GM18868 (cell line): ENCODE measurements around the gene HSF2BP.
"Not testable (repeated sequence)": the region's sequence is repeated elsewhere in the genome, so short reads cannot be mapped to it uniquely, and the experiment has no call there.

Source experiments
- ATAC-seq: cut with Tn5 transposase; IDR thresholded peaks from one replicate; pipeline ENCODE4 v1.9.1; 2021; ENCODE audit warnings: mild to moderate bottlenecking, moderate library complexity; ENCODE audit not compliant: unreplicated experiment

HSF2BP gene

DNA sequence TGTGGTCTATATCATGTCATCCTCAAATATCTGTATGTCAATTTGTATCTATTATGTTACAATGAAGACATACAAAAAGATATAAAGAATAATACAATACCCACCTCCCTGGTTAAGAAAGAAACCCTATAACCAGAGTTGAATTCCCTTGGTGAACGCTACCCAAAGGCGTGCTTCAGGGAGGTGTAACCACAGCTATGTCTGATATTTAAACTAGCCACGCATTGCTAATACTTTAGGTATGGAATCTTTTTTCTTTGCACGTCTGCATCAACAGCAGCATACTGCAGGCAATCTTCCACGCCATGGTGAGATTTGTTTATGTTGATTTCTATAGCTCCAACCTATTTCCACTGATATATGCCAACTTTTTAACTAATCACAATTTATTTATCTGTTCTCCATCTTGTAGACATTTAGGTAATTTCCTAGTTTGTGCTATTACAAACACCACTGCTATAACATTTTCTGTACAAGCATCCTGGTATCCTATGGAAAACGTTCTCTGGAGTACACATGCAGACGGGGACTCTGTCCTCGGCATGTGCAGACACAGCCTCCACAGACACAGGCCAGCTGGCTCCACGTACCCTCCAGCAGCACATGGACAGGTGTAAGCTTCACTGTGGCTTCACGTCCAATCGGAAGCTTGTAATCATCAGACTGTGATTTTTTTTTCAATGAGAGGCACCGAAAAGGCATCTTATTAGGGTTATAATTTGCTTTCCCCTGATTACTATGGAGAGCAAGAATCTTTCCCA lies 58.5 kb downstream of the HSF2BP start:
- ATAC-seq = no peak

- ATAC-seq = no peak
Measured at GRCh38 chr21:43599728-43600127, 59.6 kb downstream of the HSF2BP start.

DNA sequence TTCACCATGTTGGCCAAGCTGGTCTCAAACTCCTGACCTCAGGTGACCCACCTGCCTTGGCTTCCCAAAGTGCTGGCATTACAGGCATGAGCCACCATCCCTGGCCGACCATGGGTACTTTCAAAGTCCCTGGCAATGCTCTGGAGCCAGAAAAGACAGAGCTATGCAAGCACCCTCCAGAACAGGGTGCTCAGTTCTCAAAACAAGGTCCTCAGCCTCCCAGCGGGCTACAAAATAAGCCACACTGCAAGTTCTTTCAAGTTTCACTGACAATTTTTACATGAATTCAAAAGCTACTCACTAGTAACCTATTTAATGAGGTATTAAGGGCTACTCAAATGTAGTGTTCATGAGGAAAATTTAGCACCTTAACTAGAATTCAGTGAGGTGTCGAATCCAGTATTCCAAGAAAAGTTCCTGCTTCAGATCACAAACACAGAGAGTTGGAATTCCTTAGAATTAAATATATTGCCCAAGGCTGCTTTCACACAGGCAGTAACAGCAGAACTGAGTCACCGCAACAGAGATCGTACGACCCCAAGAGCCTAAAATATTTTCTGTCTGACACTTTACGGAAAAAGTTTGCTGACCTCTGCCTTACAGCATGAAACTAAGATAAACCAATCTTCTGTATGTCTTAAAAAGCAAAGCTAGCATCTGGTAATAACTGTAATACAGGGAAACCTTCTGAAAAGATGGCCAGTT lies 60.7 kb downstream of the HSF2BP start:
- ATAC-seq = no peak

DNA sequence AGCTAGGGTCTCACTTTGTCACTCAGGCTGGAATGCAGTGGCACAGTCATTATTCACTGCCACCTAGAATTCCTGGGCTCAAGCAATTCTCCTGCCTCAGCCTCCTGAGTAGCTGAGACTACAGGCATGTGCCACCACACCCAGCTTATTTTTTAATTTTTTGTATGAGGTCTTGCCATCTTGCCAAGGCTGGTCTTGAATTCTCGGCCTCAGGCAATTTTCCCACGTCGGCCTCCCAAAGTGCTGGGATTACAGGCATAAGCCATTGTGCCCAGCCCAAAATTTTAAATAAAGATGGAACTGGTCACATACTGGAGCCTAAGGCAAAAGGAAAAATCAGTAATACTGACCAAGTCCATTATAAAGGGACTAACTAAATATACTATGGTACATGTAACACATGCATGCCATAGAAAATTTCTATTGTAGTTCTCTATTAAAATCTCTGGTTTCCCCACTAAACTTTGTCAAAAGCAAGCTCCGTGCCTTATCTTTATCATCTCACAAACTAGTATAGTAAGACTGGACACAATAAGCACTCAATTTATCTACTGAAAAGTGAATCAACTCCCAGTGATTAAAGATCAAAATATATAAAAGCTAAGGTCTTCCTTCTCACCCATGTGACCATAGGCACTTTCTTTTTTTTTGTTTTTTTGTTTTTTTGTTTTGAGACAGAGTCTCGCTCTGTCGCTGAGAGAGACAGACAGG lies 61.6 kb downstream of the HSF2BP start:
- no peak for ATAC-seq

DNA sequence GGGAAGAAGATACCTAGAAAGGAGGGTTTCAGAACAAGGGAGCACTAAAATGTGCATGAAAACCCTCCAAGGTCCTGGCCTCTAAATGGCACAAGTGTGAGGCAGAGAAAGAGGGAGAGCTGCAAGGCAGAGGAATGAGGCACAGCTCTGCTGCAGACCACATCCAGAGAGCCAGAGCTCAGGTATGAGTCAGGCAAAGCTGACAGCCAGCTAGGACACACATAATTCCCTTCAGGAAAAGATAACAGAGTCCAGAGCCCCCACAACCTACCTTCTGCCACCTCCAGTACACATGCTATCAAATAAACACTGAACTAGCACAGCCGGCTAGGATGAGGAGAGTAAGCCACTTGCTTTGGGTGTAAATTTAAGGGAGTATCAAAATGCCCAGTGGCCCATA lies 62.2 kb downstream of the HSF2BP start:
- ATAC-seq = no peak

- ATAC-seq = no peak
Measured at GRCh38 chr21:43596616-43597015, 62.7 kb downstream of the HSF2BP start.

- not testable (repeated sequence) for ATAC-seq
Measured at GRCh38 chr21:43595769-43596168, 63.5 kb downstream of the HSF2BP start.

GRCh38 chr21:43593078-43593477 lies 66.2 kb downstream of the HSF2BP start:
- no peak for ATAC-seq

- ATAC-seq = no peak
Measured at GRCh38 chr21:43591571-43591970, 67.7 kb downstream of the HSF2BP start.

- ATAC-seq = no peak
Measured at GRCh38 chr21:43590194-43590593, 69.1 kb downstream of the HSF2BP start.

DNA sequence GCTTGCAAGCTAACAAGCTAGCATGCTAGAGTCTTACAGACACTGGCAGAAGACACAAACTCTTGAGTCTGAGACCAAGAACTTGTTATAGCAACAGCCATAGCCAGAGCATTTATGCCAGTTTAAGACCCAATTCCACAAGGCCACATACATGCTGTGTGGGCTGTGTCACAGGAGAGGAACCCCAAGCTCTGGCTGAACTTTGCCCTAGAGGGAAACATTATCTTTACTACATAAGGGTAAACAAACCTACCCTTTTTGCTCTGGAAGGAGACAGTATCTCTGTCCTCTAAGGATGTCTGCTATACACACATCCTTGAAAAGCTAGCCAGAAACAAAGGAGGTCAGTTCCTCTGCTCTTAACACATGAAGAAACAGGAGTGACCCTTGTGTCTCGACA lies 70.3 kb downstream of the HSF2BP start:
- no peak for ATAC-seq

- ATAC-seq = no peak
Measured at GRCh38 chr21:43585924-43586413, 73.3 kb downstream of the HSF2BP start.

DNA sequence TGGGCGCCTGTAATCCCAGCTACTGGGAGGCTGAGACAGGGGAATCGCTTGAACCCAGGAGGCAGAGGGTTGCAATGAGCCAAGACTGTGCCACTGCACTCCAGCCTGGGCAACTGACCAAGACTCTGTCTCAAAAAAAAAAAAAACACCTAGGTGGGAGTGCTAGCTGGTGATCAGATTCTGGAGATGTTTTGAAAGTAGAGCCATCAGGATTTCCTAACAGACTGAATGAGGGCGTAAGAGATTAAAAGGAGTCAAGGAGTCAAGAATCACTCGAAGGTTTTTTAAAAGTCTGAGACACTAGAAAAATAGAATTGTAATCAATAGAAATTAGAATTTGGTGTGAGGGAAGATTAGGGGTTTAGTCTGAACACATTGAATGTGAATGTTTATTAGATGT lies 73.8 kb downstream of the HSF2BP start:
- ATAC-seq = no peak

GRCh38 chr21:43581453-43581852 lies 77.8 kb downstream of the HSF2BP start:
- ATAC-seq = no peak

GRCh38 chr21:43578677-43579303 lies 80.5 kb downstream of the HSF2BP start:
- ATAC-seq = no peak

GRCh38 chr21:43575473-43575844 lies 83.8 kb downstream of the HSF2BP start:
- no peak for ATAC-seq

GRCh38 chr21:43574741-43575472 lies 84.4 kb downstream of the HSF2BP start:
- no peak for ATAC-seq

GRCh38 chr21:43573921-43574320 lies 85.4 kb downstream of the HSF2BP start:
- ATAC-seq = no peak

DNA sequence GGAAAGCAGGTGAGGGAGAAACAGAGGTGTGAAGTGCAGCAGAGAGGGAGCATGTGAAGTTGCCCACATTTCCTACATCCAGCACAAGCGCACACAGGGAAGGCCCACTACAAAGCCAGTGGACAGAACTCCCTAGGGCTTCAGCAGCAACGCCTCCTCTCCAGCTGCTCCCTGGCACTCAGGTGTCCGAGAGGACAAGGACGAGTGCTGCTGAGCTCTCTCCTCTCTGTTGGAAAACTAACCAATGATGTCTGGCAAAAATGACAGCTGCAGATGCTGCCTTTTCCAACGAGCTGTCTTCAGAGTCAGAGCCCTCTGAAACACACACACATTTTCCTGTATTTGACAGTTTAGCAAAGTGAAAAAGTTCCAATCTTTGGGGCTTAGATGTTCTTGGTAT lies 86.8 kb downstream of the HSF2BP start:
- ATAC-seq = no peak

DNA sequence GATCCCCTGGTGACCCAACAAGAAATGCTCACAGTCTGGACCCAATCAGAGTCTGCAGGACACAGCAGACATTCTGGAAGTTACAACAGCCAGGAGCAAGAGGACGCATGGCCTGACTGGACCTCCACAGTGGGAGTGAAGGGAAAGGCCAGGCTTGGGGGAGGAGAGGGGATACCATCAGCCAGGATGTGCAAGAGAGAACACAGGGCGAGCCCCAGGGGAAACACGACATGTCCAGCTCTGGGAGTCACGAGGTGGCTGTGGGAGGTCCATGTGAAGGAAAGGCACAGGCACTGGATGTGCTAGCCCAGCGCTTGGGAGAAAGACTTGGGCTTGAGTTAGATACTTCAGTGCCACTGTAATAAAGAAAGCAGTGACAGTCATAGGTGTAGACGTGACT lies 87.3 kb downstream of the HSF2BP start:
- no peak for ATAC-seq

GRCh38 chr21:43570195-43570594 lies 89.1 kb downstream of the HSF2BP start:
- not testable (repeated sequence) for ATAC-seq
